ENCODE results near the gene UTP25. TPM values are rescaled to one million over a fixed set of nuclear protein-coding genes. Genes with fewer than 3 reads are reported as not detected.

Gene UTP25
- total RNA-seq, 1 experiment from 2014 or later = 12.7 TPM

DNA sequence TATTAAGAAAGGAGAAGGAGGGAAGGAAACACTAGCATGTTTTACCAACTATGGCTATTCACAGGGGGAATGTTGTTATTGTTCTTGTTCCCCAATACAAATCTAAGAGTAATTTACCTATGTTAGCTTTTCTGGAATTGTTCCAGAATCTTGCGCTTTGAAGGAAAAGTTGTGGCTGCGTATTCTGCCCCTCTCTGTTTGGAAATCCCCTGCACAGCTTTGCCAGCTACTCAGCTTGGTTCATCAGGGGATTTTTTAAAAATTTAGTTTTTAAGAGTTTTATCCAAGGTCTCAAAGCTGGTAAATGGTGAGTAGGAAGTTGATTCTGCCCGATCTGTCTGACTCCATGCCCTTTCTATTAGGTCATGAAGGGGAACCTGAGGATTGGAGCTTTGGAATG is 12.3 kb upstream of the UTP25 start (continued):
- TF ChIP-seq, protein P1, sequence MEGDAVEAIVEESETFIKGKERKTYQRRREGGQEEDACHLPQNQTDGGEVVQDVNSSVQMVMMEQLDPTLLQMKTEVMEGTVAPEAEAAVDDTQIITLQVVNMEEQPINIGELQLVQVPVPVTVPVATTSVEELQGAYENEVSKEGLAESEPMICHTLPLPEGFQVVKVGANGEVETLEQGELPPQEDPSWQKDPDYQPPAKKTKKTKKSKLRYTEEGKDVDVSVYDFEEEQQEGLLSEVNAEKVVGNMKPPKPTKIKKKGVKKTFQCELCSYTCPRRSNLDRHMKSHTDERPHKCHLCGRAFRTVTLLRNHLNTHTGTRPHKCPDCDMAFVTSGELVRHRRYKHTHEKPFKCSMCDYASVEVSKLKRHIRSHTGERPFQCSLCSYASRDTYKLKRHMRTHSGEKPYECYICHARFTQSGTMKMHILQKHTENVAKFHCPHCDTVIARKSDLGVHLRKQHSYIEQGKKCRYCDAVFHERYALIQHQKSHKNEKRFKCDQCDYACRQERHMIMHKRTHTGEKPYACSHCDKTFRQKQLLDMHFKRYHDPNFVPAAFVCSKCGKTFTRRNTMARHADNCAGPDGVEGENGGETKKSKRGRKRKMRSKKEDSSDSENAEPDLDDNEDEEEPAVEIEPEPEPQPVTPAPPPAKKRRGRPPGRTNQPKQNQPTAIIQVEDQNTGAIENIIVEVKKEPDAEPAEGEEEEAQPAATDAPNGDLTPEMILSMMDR (IDR thresholded peaks at IDR 0.05 in 2 of 3, conservative IDR thresholded peaks at IDR 0.05 in 1 of 3; ENCODE audit: borderline replicate concordance in 1 of 3, insufficient read depth in 1 of 3, low read depth in 2 of 3, low read length in 2 of 3) = no peak

DNA sequence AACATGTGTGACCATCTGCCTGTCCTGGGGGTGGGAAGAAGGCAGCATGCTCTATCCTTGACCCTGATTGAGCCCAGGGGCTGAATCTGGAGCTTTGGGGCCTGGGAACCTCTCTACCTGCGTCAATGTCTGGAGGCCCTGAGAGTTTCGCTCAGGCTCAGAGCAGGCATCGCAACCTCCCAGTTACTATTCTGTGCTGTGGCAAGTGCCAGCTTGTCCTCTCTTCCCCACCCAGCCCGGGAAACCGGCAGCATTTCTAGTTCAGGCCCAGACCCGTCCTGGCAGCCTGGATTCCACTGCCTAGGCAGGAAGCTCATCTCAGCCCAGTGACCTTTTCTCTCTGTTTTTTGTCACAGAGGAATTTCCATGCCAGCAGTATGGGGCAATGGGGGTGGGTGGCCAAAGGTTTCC is 11.8 kb upstream of the UTP25 start:
- no peaks in the 10 kb centered on the region for H3K9me2 ChIP-seq (ENCODE audit: insufficient read depth)
- DNase-seq (ENCODE audit: low read depth, low spot score) = no peak
- RAD21 ChIA-PET (ENCODE audit: low non-redundant PET in 1 of 2, low total read pairs in 2 of 2, uncharacterized antibody in 2 of 2, unreplicated experiment in 2 of 2) = no interaction called here
- no peaks in the 10 kb centered on the region for H3K9me3 ChIP-seq (ENCODE audit: control insufficient read depth in 1 of 2, insufficient read depth in 1 of 2, low read depth in 1 of 2, low read length in 2 of 2)
- H3K36me3 ChIP-seq (ENCODE audit: control insufficient read depth in 1 of 2, insufficient read depth in 2 of 2, low read length in 2 of 2) = no peaks in the 10 kb centered on the region
- 0 out of 4 replicates have a peak, but pooled peaks cover 0 to 7% of the 10 kb centered on the region in 2 experiments for H3K4me1 ChIP-seq (ENCODE audit: control insufficient read depth in 1 of 2, insufficient read depth in 2 of 2, low read length in 2 of 2)
- ATAC-seq = 0 out of 2 replicates have a peak, but pooled peaks have one; percentile 14
- no peaks in the 10 kb centered on the region; the same call in 1 of the 2 replicates for H3K27me3 ChIP-seq (ENCODE audit: insufficient read depth, low read length)
- BruUV-seq (replicated peaks) = no TSS peak
- no peak overlapping the region for H3K4me3 ChIP-seq (replicated peaks in 1 of 2; ENCODE audit: low read depth in 1 of 2, low read length in 2 of 2)
- CTCF ChIA-PET = interaction anchor here (1.7 to 2.8 kb wide), 2 partner anchors 8 kb away, joined by 5 to 14 read pairs; no protein-coding TSS in a partner anchor
- no peak overlapping the region for H3K27ac ChIP-seq (ENCODE audit: low read depth, low read length)
- H3K4me2 ChIP-seq (ENCODE audit: low read length) = no peak overlapping the region
- no peaks in the 10 kb centered on the region for H4K20me1 ChIP-seq (ENCODE audit: insufficient read depth)
- no peak overlapping the region for H2AFZ ChIP-seq (ENCODE audit: low read depth, low read length, poor library complexity, severe bottlenecking)
- intact Hi-C loops (cut with micrococcal nuclease) = no loop called here
- POLR2A ChIA-PET = interaction anchor here (2.9 kb wide), 1 partner anchor 12 kb away, joined by 6 read pairs; the partner anchor contains the start of gene UTP25
- H3K9ac ChIP-seq (ENCODE audit: low read length) = no peak overlapping the region
- no peaks in the 10 kb centered on the region for H3K79me2 ChIP-seq (ENCODE audit: insufficient read depth, low read length)
- TF ChIP-seq ELF1 (IDR thresholded peaks at IDR 0.05; ENCODE audit: borderline replicate concordance, low read depth) (no peak), JUND (IDR thresholded peaks at IDR 0.05) (no peak), CBX3 (IDR thresholded peaks at IDR 0.05; ENCODE audit: low read depth) (no peak), FOSL1 (IDR thresholded peaks at IDR 0.05; ENCODE audit: low read depth) (no peak), RAD21 (IDR thresholded peaks at IDR 0.05; ENCODE audit: low read depth) (no peak), ZFX (IDR thresholded peaks at IDR 0.05) (no peak), POLR2AphosphoS5 (IDR thresholded peaks at IDR 0.05; ENCODE audit: low read depth, low read length) (no peak), TCF7L2 (IDR thresholded peaks at IDR 0.05; ENCODE audit: borderline replicate concordance, extremely low read depth, insufficient read depth, insufficient read length) (no peak), YY1 (IDR thresholded peaks at IDR 0.05; ENCODE audit: extremely low read depth, insufficient replicate concordance, low read depth, low read length) (no peak), EGR1 (IDR thresholded peaks at IDR 0.05; ENCODE audit: low read depth) (no peak), SIN3A (IDR thresholded peaks at IDR 0.05; ENCODE audit: low read depth) (no peak), SRF (IDR thresholded peaks at IDR 0.05; ENCODE audit: low read depth) (no peak), ZNF274 (IDR thresholded peaks at IDR 0.05; ENCODE audit: low read depth, low read length) (no peak), EZH2phosphoT487 (IDR thresholded peaks at IDR 0.05; ENCODE audit: borderline replicate concordance) (no peak)
- TF ChIP-seq, protein P1 (IDR thresholded peaks at IDR 0.05 in 2 of 3, conservative IDR thresholded peaks at IDR 0.05 in 1 of 3; ENCODE audit: borderline replicate concordance in 1 of 3, insufficient read depth in 1 of 3, low read depth in 2 of 3, low read length in 2 of 3) = no peak
- TF ChIP-seq, protein P2, sequence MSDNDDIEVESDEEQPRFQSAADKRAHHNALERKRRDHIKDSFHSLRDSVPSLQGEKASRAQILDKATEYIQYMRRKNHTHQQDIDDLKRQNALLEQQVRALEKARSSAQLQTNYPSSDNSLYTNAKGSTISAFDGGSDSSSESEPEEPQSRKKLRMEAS (IDR thresholded peaks at IDR 0.05) = no peak
- TF ChIP-seq, protein P3, sequence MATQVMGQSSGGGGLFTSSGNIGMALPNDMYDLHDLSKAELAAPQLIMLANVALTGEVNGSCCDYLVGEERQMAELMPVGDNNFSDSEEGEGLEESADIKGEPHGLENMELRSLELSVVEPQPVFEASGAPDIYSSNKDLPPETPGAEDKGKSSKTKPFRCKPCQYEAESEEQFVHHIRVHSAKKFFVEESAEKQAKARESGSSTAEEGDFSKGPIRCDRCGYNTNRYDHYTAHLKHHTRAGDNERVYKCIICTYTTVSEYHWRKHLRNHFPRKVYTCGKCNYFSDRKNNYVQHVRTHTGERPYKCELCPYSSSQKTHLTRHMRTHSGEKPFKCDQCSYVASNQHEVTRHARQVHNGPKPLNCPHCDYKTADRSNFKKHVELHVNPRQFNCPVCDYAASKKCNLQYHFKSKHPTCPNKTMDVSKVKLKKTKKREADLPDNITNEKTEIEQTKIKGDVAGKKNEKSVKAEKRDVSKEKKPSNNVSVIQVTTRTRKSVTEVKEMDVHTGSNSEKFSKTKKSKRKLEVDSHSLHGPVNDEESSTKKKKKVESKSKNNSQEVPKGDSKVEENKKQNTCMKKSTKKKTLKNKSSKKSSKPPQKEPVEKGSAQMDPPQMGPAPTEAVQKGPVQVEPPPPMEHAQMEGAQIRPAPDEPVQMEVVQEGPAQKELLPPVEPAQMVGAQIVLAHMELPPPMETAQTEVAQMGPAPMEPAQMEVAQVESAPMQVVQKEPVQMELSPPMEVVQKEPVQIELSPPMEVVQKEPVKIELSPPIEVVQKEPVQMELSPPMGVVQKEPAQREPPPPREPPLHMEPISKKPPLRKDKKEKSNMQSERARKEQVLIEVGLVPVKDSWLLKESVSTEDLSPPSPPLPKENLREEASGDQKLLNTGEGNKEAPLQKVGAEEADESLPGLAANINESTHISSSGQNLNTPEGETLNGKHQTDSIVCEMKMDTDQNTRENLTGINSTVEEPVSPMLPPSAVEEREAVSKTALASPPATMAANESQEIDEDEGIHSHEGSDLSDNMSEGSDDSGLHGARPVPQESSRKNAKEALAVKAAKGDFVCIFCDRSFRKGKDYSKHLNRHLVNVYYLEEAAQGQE (IDR thresholded peaks at IDR 0.05; ENCODE audit: low read depth) = no peak
- TF ChIP-seq, protein P4, sequence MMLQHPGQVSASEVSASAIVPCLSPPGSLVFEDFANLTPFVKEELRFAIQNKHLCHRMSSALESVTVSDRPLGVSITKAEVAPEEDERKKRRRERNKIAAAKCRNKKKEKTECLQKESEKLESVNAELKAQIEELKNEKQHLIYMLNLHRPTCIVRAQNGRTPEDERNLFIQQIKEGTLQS (IDR thresholded peaks at IDR 0.05) = no peak
